Stromal cell of bone marrow (primary cell): ENCODE data around the gene GRK6.

Experiments
- DNase-seq: peaks from one replicate; pipeline ENCODE4 v3.0.0-alpha.2; 2012; ENCODE audit warnings: low read depth

Gene GRK6

DNA sequence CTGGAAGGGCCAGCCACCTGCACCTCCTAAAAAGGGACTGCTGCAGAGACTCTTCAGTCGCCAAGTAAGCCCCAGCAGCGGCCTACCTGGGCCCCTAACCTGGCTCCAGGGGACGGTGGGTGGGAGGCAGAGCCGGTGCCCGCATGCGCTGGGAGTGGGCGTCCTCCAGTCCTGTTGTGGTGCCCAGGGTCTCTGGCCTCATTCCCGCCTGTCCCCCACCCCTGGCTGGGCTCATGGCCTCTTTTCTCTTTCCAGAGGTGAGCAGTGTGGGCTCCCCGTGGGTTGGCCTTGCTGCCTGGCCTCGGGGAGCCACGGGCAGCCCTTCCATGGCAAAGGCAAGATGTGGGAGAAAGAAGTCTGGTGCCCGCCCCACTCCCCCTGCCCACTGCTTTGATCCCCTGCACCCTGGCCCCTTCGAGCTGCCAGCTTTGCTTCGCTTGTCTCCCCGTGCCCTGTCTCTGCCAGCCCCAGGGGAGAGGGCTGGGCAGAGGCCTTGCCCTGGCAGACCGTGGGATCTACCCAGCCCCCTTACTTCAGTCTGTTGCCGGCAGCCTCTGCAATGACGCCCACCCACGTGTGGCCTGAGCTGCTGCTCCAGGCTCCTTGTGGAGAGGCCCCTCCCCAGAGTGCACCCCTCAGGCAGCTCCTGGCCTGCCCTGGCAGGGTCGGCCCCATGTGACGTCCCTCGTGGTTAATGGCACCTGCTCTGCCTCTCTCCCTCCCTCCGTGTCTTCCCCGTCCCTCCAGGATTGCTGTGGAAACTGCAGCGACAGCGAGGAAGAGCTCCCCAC lies 14.7 kb downstream of the GRK6 start:
- DNase-seq, result no peak

DNA sequence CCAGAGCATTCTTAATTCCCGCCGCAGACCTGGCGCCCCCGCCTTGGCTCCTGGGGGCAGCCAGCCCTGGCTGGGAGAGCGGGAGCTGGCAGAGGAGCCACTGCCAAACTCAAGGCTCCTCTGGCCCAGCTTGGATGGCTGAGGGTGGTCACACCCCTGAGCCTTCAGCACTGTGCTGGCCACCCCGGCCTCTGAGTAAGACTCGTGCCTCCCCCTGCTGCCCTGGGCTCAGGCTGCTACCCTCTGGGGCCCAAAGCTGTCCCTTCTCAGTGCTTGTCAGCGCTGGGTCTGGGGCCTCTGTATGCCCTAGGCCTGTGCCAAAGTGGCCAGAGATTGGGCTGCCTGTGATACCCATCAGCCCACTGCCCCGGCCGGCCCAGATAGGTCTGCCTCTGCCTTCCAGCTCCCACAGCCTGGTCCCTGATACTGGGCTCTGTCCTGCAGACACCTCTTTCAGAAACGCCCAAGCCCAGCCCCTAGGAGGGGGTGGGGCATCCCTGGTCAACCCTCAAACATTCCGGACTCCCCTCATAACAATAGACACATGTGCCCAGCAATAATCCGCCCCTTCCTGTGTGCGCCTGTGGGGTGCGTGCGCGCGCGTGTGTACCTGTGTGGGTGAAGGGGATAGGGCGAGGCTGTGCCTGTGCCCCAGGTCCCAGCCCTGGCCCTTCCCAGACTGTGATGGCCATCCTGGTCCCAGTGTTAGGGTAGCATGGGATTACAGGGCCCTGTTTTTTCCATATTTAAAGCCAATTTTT lies 15.8 kb downstream of the GRK6 start:
- no peak for DNase-seq

DNA sequence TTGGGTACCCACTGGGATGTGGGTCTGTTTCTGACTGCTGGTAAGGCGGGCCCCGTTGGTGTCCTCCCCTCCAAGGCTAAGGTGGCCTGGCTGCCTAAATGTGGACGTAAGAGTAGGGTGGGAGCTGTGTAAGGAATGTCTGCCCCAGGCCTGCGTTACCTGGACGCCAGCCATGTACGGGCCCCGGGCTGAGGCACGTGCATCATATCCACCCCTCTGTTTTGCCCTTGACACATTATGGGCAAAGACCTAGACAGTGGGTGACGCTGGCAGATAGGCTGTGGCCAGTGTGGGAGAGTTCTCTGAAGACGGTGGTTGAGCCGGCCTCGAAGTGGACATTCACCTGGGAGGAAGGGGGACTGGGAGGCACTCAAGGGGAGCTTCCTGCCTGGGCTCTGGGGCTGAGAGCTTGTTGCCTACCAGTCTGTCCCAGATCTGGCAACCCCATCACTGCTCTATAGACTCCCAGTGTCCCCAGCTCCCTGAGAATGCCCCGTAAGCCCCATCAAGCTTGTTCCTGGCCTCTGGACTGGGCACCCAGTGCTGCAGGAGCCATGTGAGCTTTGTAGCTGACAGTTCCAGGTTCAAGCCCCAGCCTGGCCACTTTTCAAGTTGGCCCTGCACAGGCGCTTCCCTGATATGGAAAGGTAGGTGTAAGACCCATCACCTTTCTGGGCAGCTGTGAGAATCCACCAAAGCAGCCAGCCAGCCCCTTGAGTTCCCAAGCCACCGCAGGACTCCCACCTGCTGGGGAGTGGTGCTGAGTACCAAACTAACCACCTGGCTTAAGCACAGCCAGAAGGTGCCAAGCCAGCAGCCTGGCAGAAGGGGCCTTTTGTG lies 16.9 kb downstream of the GRK6 start:
- no peak for DNase-seq

DNA sequence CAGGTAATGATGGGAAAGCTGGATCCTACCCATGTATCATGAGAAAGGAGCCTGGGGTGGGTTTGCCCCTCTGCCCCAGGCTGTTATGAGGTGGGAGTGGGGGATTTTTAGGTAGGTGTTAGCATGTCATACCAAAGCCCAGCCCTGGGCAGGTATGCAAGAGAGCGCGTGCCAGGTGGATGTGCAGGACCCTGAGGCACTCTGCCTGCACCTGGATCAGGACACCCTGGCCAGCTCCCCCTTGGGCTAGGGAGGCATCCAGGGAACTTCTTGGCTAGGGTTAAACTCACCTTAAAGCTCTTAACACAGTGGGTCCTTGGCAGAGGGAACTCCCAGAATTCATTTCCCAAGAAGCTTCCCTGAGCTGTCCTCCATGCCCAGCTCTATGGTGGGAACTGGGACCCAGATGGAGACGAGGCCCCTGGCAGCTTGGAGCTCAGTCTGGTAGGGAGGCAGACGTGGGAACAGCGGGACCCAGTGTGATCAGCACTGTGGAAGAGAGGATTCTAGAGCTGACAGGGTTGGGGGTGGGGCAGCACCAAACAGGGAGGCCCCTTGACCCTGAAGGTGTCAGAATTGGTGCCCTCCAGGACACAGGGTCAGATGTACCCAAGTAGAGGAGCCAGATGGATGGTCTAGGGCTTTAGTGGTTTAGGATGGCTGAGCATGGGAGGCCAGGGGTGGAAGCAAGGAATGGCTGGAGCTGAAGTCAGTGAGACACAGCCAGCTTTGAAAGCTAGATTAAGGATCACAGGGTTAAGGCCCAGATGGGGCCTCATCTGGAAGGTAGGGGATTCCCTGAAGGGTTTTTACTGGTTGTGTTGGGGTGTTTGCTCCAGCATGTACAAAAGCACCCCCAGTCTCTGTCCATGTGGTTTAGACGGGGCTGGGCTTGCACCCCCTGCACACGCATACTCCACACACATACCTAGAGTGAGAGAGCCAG lies 17.9 kb downstream of the GRK6 start:
- no peak for DNase-seq

DNA sequence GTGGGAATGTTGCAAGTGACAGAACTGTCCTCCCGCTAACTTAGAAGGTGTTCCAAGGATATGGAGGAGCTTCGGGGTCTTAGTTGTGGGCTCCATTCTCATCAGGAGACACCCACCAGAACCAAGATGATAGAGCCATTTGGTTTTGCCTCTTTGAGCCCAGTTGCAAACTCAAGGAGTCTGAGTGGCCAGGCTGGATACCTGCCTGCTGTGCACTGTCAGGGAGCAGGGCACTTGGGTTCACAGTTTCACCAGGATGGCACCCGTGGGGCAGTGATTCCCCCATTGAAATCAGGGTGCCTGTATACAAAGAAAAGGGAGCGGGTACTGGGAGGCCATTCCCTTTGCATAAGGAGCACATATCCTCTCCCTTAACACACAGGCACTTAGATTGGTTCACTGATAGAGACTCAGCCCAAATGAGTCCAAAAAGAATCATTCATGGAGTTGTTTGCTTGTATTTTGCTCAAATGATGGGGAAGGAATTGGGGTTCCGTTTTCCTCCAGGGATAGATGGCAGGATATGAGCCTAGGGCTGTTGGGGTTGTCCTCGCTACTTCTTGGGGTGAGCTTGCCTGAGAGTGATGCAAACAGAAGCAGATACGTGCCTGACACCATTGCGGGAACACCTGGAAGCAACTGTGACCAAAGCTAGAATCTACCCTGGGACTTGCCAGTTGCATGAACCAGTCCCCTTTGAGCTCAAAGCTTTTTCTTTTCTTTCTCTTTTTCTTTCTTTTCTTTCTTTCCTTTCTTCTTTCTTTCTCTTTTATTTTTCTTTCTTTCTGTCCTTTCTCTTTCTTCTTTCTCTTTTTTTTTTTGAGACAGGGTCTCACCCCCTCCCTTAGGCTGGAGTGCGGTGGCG lies 18.8 kb downstream of the GRK6 start:
- DNase-seq, result no peak

DNA sequence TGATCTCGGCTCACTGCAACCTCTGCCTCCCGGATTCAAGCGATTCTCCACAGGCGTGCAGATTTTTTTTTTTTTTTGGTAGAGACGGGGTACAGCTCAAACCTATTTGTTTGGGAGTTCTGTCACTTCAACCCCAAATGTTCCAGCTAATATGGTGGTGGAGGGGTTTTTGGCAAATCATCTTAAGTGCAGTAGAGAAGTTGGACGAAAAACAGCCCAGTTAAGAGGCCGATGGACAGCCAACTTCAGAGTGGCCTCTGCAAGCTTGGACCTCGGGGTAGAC lies 19.4 kb downstream of the GRK6 start:
- no peak for DNase-seq

DNA sequence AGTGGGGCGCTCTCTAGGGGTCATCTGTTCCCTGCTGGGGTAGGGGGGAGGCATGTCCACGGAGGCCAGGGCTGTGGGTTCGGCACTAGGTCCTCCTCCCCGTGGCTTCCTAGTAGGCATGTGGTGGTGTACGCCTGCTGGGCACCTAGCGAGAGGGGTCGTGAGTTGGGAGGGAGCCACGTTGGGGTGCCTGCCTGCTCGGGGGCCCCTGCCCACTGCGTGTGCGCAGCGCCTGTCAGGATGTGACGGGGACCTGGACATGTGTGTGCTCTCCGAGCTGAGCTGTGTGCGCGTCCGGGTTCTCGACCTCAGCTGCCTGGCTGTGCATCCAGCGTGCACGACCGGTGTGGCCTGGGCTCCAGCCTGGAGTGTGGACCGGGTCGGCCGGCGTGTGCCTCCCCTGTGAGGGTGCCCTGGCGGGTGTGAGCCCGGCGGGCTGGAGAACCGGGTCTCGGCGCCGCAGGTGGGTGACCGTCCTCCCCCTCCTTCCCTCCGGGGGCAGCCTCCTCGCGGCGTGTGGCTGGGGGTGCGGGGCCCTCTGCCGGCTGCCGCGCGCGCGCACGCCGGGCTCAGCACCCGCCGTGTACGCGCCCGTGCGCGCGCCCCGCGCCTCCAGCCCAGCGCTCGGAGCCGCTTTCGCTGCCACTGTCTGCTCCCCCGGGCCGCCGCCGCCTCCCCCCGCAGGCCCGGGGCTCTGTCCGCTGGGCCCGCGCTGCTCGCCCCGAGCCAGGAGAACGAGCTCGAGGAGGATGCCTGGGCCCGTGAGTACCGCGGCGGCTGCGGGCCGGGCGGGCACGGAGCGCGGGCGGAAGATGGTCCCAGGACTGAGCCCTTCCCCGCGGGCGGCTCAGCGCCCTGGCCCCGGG lies 20.0 kb downstream of the GRK6 start, which contains the start of gene PRR7:
PRR7 (plus strand) TSS at position 615 of the 866 bp plus-strand sequence. CDS start 8,254 bp downstream, outside the sequence.
- peak; percentile 44 for DNase-seq

DNA sequence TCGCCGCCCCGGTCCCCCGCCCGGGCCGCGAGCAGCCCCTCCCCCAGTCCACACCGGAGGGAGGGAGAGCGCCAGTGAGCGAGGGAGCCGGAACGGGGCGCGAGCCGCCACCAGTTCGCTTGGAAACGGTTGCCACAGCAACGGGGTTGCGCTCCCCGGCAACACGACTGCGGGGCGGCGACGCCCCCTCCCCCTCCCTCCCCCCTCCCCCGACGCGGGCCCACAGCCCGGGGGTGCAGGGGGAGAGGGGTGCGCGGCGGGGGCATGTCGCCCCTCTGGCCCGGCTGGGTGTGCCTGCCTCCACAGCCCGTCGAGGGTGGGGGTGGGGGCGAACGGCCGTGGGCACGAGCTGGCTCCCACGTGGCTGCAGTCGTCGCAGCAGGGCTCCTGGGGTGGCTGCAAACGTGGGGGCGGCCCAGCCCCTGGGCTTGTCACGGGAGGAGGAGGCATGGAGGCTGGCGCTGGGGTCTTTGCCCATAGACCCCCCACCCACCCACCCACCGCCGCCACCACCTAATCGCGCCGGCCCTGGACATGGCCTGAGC lies 20.7 kb downstream of the GRK6 start:
- no peak for DNase-seq

DNA sequence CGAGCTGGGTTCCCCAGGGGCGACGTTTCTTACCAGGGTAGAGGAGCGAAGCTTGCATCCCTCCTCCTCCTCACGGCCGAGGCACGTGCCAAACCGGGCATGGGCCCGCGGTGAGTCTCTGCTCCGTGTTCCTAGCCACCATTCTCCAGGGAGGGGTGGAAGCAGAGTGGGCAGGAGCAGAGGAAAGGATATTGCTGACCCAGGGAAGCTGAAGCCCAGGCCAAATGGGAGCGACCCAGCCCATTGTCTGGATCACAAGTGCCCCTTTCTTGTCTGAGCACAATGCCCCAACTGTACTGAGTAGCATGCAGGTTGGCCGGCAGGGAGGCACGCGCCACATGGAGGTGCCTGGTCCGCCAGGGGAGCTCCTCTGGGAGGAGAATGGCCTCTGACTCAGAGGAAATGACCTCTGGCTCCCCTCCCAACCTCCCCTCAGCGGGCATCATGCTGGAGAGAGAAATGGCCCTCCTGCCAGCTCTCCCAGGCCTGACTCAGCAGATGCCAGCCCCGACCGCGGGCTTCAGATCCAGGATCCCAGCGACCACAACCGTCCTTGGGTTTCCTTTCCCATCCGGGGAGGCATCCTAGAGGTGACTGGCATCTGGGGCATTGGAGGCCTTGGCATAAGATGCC lies 21.3 kb downstream of the GRK6 start:
- peak; percentile 57 for DNase-seq

DNA sequence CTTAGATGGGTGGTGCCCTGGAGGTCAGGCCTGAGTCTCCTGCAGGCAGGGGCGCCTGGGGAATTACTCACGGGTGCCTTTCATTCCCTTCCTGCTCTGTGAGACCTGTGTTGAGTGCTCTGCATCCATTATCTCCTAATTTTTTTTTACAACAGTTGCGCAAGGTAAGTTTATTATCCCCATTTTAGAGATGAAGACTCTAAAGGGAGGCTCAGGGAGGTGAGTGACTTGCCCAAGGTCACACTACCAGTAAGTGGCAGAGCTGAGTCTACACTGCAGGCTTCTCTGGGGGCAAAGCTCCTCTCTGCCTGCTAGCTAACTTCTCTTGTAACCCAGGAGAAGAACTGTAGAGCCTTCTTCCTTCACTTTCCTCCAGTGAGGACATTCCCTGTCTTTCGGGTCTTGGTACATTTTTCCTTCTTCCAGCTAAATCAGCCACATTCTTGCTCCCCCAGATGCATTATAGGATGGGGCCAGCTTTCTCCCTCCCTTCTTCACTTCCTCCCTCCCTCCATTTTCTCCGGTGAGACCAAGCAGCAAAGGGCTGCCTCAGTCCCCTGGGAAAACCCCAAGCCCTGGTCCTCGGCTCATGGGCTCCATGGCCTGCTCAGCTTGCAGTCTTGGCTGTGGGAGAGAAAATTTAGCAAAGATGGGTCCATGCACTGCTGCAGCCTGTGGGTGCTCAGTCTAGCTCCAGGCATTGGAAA lies 21.9 kb downstream of the GRK6 start:
- no peak for DNase-seq

DNA sequence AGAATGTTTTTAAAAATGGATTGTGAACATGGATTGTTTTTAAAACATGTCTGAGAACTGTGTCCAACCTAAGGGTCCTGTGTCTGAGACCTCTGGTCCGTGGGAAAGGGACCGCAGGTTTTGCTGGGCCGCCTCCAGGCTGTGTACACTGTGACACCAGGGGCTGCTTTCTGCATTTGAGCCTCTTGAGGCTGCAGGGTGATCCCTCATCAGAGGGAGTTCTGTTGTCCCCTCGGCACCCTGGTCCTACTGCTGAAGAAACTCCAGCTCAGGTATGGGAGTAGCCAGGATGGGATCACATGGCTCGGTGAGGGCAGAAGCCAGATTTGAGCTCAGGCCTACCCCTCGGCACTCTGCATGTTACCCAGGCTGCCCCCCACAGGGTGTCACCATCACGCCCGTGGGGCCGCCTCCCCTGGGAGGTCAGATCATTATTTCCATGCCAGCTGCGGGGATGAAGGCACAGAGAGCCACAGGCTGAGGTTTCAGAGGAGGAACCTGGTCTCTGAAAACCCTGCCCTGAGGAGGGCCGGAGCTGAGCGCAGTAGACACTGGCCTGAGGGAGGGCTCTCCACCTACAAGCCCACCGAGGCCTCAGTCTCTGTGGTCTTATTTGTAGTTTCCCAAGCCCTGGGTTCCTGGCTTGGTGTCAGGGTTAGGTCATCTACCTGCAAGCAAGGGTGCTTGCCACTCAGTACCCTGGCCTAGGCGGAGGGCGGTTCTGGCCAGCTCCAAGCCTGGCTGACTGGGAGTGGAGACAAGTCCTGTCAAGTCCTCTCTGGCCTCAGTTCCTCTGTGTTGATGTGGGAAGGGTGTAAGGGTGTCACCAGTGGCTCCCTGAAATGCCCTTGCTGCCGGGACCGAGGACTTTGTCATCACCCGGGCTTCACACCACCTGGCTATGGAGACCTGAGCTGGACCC lies 22.9 kb downstream of the GRK6 start:
- no peak for DNase-seq

DNA sequence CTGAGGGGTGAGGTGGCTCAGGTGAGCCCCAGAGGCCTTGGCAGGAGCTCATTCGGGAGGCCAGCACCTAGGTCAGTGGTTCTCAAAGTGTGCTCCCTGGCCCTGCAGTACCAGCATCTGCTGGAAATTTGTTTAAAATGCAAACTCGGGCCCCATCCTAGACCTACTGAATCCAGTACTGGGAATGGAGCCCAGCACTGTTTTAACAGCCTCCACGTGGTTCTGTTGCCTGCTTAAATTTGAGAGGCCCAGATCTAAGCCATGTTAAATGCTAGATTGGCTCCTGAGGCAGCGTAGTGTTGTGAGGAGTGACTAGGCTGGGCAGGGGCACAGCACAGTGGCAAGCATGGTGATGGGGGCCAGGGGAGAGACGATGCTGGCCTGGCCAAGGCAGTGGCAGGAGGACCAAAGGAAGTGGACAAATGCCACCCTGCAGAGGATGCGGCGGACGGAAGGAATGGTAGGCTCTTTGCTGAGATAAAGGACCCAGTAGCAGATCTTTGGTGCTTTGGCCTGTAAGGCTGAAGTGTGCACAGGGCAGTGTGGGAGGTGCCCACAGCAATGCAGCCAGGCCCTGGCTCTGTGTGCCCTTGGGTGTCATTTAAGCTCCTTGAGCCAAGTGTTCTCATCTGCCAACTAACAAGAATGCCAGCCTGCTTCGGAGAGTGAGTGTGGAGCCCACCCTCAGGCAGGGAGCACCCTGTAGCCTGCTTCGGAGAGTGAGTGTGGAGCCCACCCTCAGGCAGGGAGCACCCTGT lies 24.4 kb downstream of the GRK6 start:
- DNase-seq, result no peak

DNA sequence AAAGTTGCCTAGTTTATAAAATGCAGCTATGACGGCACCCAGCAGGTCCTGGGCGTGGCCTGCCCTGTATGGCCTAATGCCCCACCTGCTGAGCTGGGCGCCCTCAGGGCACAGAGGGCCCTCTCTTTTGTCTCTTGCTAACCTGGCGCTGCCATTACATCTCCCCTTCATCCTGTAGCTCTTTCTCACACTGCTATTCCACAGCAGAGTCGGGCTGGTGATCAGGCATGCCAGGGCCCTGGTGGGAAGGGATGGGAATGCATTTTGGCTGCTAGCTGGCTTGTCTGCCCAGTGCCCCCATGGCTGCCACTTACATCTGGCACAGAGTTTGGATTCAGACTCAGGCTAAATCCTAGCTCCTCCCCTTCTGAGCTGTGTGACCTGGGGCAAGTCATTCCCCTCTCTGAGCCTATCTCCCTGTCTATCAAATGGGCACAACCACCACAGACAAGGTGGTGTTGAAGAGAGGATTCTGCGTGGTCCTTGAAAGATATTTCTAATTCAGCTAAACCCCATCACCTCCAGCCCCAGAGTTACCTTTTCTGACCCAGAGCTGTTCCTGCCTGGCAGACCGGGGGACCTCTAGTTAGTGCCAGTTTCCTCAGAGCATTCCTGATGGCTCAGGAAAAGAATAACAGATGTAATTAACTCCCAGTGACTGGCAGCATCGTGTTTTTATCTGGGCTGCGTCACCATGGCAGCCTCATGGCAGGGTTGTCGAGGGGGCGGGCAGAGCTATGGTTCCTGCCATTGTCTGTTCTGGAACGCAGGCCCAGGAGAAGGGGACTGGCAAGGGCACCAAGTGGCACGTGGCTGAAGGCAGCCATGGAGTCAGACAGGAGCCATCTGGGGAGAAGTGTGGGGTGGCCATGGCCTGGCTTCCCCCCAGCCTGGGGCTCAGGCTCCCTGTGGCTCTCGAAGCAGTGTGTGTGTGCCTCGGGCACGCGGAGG lies 26.5 kb downstream of the GRK6 start:
- no peak for DNase-seq

DNA sequence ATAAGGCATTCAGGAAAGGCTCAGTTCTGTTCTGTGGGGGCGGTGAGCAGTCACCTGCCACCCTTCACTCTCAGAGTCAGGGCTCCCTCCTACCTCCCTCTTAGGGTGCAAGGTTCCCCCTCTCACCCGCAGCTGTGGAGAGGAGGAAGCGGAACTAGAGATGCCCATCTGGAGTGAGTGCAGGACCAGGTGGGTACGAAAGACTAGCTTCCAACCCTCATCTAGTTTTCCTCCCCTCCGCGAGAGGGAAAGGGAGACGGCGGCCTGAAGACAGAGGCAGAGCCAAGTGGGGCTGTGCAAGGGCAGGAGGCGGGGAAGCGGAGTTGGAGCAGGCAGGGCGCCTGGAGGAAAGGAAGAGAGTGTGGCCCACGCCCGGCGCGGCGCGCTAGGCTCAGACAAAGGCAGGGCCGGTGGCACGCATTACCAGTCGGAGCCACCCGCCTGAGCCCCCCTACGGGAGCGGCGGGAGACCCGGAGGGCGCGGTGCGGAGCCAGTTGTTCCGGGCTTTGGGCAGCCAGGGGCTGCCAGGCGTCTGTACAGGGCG lies 27.4 kb downstream of the GRK6 start:
- DNase-seq, result no peak
